ENCODE measurements around the gene LRRC4B.
"Not testable (repeated sequence)": the region's sequence is repeated elsewhere in the genome, so short reads cannot be mapped to it uniquely, and the experiment has no call there.

Gene LRRC4B

GRCh38 chr19:50567882-50568727 lies at the start of gene LRRC4B:
TSS of gene LRRC4B (minus strand) at chr19:50568435. CDS start at chr19:50548838, 19,597 bp downstream.
- DNase-seq: peak in 53 of 58 donors; percentile 8 to 79 (median 56)

GRCh38 chr19:50612504-50613404 lies 44.5 kb upstream of the LRRC4B start:
- not testable (repeated sequence) for DNase-seq

- peak in 57 of 58 donors; percentile 46 to 99 (median 94) for DNase-seq
Measured at GRCh38 chr19:50607874-50608785, 39.9 kb upstream of the LRRC4B start.

- no peak for DNase-seq
Measured at GRCh38 chr19:50607388-50607787, 39.2 kb upstream of the LRRC4B start.

GRCh38 chr19:50606059-50606836 lies 38.0 kb upstream of the LRRC4B start:
- peak in 21 of 58 donors; percentile 1 to 53 (median 17) for DNase-seq

GRCh38 chr19:50604264-50605073 lies 36.2 kb upstream of the LRRC4B start:
- DNase-seq: not testable (repeated sequence)

GRCh38 chr19:50602935-50603334 lies 34.7 kb upstream of the LRRC4B start:
- no peak for DNase-seq

- DNase-seq: no peak
Measured at GRCh38 chr19:50602496-50602895, 34.3 kb upstream of the LRRC4B start.

GRCh38 chr19:50602089-50602422 lies 33.8 kb upstream of the LRRC4B start:
- no peak for DNase-seq

GRCh38 chr19:50601407-50602088 lies 33.3 kb upstream of the LRRC4B start:
- no peak for DNase-seq

- DNase-seq: no peak
Measured at GRCh38 chr19:50599427-50599826, 31.2 kb upstream of the LRRC4B start.

- DNase-seq: no peak
Measured at GRCh38 chr19:50590191-50590590, 22.0 kb upstream of the LRRC4B start.

- DNase-seq: not testable (repeated sequence)
Measured at GRCh38 chr19:50581795-50582660, 13.8 kb upstream of the LRRC4B start.

GRCh38 chr19:50580970-50581634 lies 12.9 kb upstream of the LRRC4B start:
- DNase-seq: no peak

- no peak for DNase-seq
Measured at GRCh38 chr19:50580240-50580639, 12.0 kb upstream of the LRRC4B start.

- not testable (repeated sequence) for DNase-seq
Measured at GRCh38 chr19:50576769-50577168, 8.5 kb upstream of the LRRC4B start.
